NT2/D1 (cell line): ENCODE measurements around the gene SF3B6.
"Not testable (repeated sequence)": the region's sequence is repeated elsewhere in the genome, so short reads cannot be mapped to it uniquely, and the experiment has no call there.

Source experiments
- DNase-seq: peaks from one replicate; pipeline ENCODE4 v3.0.0-alpha.2; 2011; ENCODE audit warnings: low read depth, low spot score
- H3K27me3 ChIP-seq: 2 replicates; pipeline ENCODE4 v1.6.0; 2011; ENCODE audit warnings: mild to moderate bottlenecking; ENCODE audit not compliant: insufficient read length, insufficient read depth
- H3K36me3 ChIP-seq: 2 replicates; pipeline ENCODE4 v1.6.1; 2011; ENCODE audit warnings: mild to moderate bottlenecking, low read length, mixed read lengths; ENCODE audit not compliant: insufficient read depth, insufficient read length
- H3K4me1 ChIP-seq: 2 replicates; pipeline ENCODE4 v1.5.1; 2011; ENCODE audit not compliant: insufficient read depth, insufficient read length
- H3K4me3 ChIP-seq: 2 replicates; pipeline ENCODE4 v1.5.1; 2011; ENCODE audit warnings: low read depth; ENCODE audit not compliant: insufficient read length
- H3K9ac ChIP-seq: 2 replicates; pipeline ENCODE4 v1.6.0; 2011; ENCODE audit warnings: low read depth; ENCODE audit not compliant: insufficient read length
- H3K9me3 ChIP-seq: 2 replicates; pipeline ENCODE4 v1.5.1; 2011; ENCODE audit warnings: mild to moderate bottlenecking, low read length; ENCODE audit not compliant: insufficient read depth
- SUZ12 ChIP-seq: IDR thresholded peaks from 2 replicates; pipeline ENCODE4 v1.6.1; 2011; ENCODE audit not compliant: insufficient read length, insufficient read depth; ENCODE audit errors: extremely low read depth
- YY1 ChIP-seq: IDR thresholded peaks from 2 replicates; pipeline ENCODE4 v1.6.1; 2011; ENCODE audit not compliant: insufficient read length, insufficient read depth
- ZNF274 ChIP-seq: IDR thresholded peaks from 2 replicates; pipeline ENCODE4 v1.6.1; 2011; ENCODE audit warnings: mild to moderate bottlenecking, low read depth, low read length

The SF3B6 gene

DNA sequence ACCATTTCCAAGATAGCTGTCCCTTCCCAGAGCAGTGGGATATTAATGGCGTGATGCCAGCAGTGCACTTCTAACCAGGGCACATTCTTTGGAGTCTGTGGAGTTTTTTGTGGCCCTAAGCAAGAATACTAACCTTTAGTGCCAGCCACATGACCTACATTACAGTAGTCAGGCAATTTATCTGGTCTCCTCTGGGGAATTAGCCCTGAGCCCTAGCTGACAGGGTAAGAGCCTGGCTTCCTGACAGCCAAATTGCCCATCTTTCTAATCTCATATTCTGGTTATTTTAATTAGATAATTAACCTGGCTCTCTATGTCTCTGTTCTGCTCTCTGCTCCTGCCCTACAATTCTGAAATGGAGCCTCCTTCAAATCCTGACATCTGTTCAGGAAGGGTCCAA lies 41.8 kb upstream of the SF3B6 start:
- Histone ChIP-seq H3K9me3 (peaks cover 21% of the 10 kb centered on the region), H3K4me1 (no peaks in the 10 kb centered on the region), H3K4me3 (no peak overlapping the region), H3K9ac (no peak overlapping the region), H3K36me3 (no peaks in the 10 kb centered on the region), H3K27me3 (no peaks in the 10 kb centered on the region)
- no peak for DNase-seq
- TF ChIP-seq YY1, result no peak
- no peak for TF ChIP-seq SUZ12
- no peak for TF ChIP-seq ZNF274

DNA sequence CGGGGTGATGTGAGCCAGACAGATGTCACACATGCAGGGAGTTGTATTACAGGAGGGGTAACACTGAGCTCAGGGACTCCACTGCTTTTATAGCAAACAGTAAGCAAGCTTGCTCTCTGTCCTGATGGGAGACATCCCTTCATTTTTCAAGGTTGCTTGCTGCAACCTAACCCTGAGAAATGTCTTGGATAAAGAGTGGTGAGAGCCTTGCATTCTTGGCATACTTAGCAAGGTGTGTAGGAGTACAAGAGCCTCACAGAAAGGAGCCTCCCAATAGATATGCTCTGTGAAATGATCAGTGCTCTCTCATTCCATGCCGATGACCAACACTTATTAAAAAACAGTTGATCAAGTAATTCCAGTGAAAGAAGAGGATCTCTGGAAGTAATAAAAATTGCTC lies 38.9 kb upstream of the SF3B6 start:
- no peaks in the 10 kb centered on the region for H3K27me3 ChIP-seq
- no peaks in the 10 kb centered on the region for H3K4me1 ChIP-seq
- H3K4me3 ChIP-seq, result no peak overlapping the region
- H3K9me3 ChIP-seq, result peaks cover 21% of the 10 kb centered on the region
- H3K36me3 ChIP-seq, result no peaks in the 10 kb centered on the region
- no peak for DNase-seq
- no peak for TF ChIP-seq SUZ12
- no peak for TF ChIP-seq YY1
- TF ChIP-seq ZNF274, result no peak
- H3K9ac ChIP-seq, result no peak overlapping the region

- peaks cover 21% of the 10 kb centered on the region for H3K9me3 ChIP-seq
- no peaks in the 10 kb centered on the region for H3K27me3 ChIP-seq
- H3K36me3 ChIP-seq, result no peaks in the 10 kb centered on the region
- H3K4me3 ChIP-seq, result no peak overlapping the region
- no peaks in the 10 kb centered on the region for H3K4me1 ChIP-seq
- TF ChIP-seq ZNF274 (no peak), SUZ12 (no peak), YY1 (no peak)
- DNase-seq, result no peak
- H3K9ac ChIP-seq, result no peak overlapping the region
Measured at GRCh38 chr2:24111407-24111901, 35.3 kb upstream of the SF3B6 start.

DNA sequence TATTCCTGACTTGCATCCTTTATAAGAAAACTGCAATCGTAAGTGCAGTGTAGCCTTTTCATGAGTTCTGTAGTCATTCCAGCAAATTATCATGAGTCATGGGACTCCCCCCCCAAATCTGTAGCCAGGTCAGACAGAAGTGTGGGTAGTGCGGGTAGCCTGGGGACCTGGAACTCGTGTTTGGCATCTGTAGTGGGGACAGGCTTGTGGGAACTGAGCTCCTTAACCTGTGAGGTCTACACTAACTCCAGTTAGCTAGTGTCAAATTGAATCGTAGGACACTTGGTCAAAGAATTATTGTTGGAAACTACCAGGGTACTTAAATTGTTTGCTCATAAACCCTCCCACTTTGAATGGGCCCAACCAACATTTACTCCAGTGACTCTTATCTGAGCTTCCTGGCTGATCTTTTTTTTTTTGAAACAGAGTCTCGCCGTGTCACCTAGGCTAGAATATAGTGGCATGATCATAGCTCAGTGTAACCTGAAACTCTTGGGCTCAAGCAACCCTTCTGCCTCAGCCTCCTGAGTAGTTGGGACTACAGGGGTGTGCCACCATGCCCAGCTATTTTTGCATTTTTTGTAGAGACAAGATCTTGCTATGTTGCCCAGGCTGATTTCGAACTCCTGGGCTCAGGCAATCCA lies 34.7 kb upstream of the SF3B6 start:
- DNase-seq, result no peak
- peaks cover 21% of the 10 kb centered on the region for H3K9me3 ChIP-seq
- H3K4me1 ChIP-seq, result no peaks in the 10 kb centered on the region
- no peak overlapping the region for H3K4me3 ChIP-seq
- H3K9ac ChIP-seq, result no peak overlapping the region
- H3K36me3 ChIP-seq, result no peaks in the 10 kb centered on the region
- TF ChIP-seq SUZ12, result no peak
- TF ChIP-seq ZNF274, result no peak
- TF ChIP-seq YY1, result no peak
- no peaks in the 10 kb centered on the region for H3K27me3 ChIP-seq

DNA sequence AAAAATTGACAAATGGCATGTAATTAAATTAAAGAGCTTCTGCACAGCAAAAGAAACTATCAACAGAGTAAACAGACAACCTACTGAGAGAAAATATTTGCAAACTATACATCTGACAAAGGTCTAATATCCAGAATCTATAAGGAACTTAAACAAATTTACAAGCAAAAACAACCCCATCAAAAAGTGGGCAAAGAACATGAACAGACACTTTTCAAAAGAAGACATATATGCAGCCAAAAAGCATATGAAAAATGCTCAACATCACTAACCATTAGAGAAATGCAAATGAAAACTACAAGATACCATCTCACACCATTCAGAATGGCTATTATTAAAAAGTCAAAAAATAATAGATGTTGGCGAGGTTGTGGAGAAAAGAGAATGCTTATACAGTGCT lies 33.3 kb upstream of the SF3B6 start:
- H3K27me3 ChIP-seq, H3K9me3 ChIP-seq, H3K4me1 ChIP-seq, H3K9ac ChIP-seq, H3K4me3 ChIP-seq, DNase-seq, H3K36me3 ChIP-seq: not testable (repeated sequence)

- no peaks in the 10 kb centered on the region for H3K27me3 ChIP-seq
- no peaks in the 10 kb centered on the region for H3K9me3 ChIP-seq
- H3K9ac ChIP-seq, result no peak overlapping the region
- TF ChIP-seq SUZ12 (no peak), YY1 (no peak), ZNF274 (no peak)
- no peak for DNase-seq
- no peak overlapping the region for H3K4me3 ChIP-seq
- H3K36me3 ChIP-seq, result no peaks in the 10 kb centered on the region
- H3K4me1 ChIP-seq, result no peaks in the 10 kb centered on the region
Measured at GRCh38 chr2:24107336-24107735, 31.2 kb upstream of the SF3B6 start.

GRCh38 chr2:24106786-24107185 lies 30.7 kb upstream of the SF3B6 start:
- no peaks in the 10 kb centered on the region for H3K4me1 ChIP-seq
- TF ChIP-seq ZNF274 (no peak), SUZ12 (no peak), YY1 (no peak)
- H3K27me3 ChIP-seq, result no peaks in the 10 kb centered on the region
- no peaks in the 10 kb centered on the region for H3K36me3 ChIP-seq
- no peaks in the 10 kb centered on the region for H3K9me3 ChIP-seq
- no peak overlapping the region for H3K9ac ChIP-seq
- no peak for DNase-seq
- H3K4me3 ChIP-seq, result no peak overlapping the region

- no peak overlapping the region for H3K9ac ChIP-seq
- H3K36me3 ChIP-seq, result no peaks in the 10 kb centered on the region
- H3K27me3 ChIP-seq, result no peaks in the 10 kb centered on the region
- TF ChIP-seq YY1, result no peak
- TF ChIP-seq ZNF274, result no peak
- TF ChIP-seq SUZ12, result no peak
- no peak overlapping the region for H3K4me3 ChIP-seq
- no peaks in the 10 kb centered on the region for H3K9me3 ChIP-seq
- no peaks in the 10 kb centered on the region for H3K4me1 ChIP-seq
- DNase-seq, result no peak
Measured at GRCh38 chr2:24105816-24106215, 29.7 kb upstream of the SF3B6 start.
